ENCODE results near the gene DTD2. TPM values are rescaled to one million over a fixed set of nuclear protein-coding genes. Genes with fewer than 3 reads are reported as not detected.

The DTD2 gene
- total and polyA plus RNA-seq, 2 donors (not counting 1 experiment from before 2014, with no cell fraction given), result 11.9 to 14.1 TPM

DNA sequence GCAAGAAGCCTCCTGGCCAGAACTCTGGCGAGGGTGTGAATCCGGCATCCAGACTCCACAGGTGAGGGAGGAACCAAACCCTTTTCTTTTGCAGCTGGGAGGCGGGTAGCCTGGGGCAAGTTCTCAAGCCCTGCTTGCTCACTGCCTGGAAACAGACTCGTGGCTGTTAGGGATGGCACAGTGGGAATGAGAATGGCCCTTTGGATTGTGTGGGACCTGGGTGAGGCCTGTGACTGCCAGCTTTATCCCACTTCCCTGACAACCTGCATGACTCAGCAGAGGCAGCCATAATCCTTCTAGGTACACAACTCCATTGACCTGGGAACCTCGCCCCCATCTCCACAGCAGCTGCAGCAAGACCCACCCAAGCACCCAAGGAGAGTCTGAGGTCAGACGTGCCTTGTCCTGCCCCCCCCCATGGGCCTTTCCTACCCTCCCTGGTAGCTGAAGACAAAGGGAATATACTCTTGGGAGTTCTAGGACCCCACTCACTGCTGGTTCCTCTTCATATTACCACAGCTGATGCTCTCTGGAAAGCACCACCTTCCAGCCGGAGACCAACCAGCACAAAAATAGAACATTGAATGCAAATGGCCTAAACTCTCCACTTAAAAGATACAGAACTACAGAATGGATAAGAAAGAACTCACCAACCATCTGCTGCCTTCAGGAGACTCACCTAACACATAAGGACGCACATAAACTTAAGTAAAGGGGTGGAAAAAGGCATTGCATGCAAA lies 35.6 kb upstream of the DTD2 start:
- ATAC-seq (ENCODE audit: low read depth) (no peak), DNase-seq (peak; percentile 21)
- no peak overlapping the region for H3K9ac ChIP-seq (ENCODE audit: low read length)
- H3K27ac ChIP-seq (ENCODE audit: low read length in 2 of 2), result no peak overlapping the region
- 89% methylated on average over 7 of the region's 8 CpGs for WGBS (ENCODE audit: insufficient coverage)
- CTCF ChIA-PET, result interaction anchor here (0.8 to 1.3 kb wide), 3 partner anchors 12 to 18 kb away, joined by 3 to 5 read pairs (median 4); no protein-coding TSS in a partner anchor
- POLR2A ChIA-PET, result no interaction called here
- peaks cover 54 to 57% of the 10 kb centered on the region in 2 donors for H3K4me1 ChIP-seq (ENCODE audit: control insufficient read depth in 2 of 2, insufficient read depth in 2 of 2, low read length in 2 of 2)
- H3K79me2 ChIP-seq (ENCODE audit: control insufficient read depth, insufficient read depth, low read length), result no peaks in the 10 kb centered on the region
- H4K20me1 ChIP-seq (ENCODE audit: control insufficient read depth, insufficient read depth, low read length, poor library complexity, severe bottlenecking), result no peaks in the 10 kb centered on the region
- H3K27ac Mint-ChIP-seq, result peak overlapping the region; percentile 34
- no peaks in the 10 kb centered on the region for H3K36me3 ChIP-seq (replicated peaks in 1 of 2; ENCODE audit: control extremely low read depth in 1 of 2, control insufficient read depth in 1 of 2, extremely low read depth in 1 of 2, insufficient read depth in 2 of 2, low read length in 1 of 2)
- H3K4me3 ChIP-seq (ENCODE audit: control extremely low read depth in 1 of 5, extremely low read depth in 1 of 5, insufficient read depth in 1 of 5, low read depth in 2 of 5, low read length in 4 of 5), result no peak overlapping the region
- H3K4me1 Mint-ChIP-seq, result peaks cover 57% of the 10 kb centered on the region
- peak overlapping the region; percentile 52 for H3K4me3 Mint-ChIP-seq
- H3K9me3 Mint-ChIP-seq (ENCODE audit: insufficient read depth), result peaks cover 2% of the 10 kb centered on the region
- H3K27me3 Mint-ChIP-seq, result no peaks in the 10 kb centered on the region
- H3K27me3 ChIP-seq (replicated peaks in 1 of 4; ENCODE audit: control extremely low read depth in 1 of 4, control insufficient read depth in 3 of 4, insufficient read depth in 4 of 4, low read length in 3 of 4), result peaks cover 0 to 2% (median 0%) of the 10 kb centered on the region in 4 experiments
- peak overlapping the region; percentile 59 for H3K4me2 ChIP-seq (replicated peaks; ENCODE audit: low read depth, low read length, poor library complexity, severe bottlenecking)
- TF ChIP-seq EZH2 (IDR thresholded peaks at IDR 0.05; ENCODE audit: borderline replicate concordance, insufficient read depth, low read depth, low read length, poor library complexity, severe bottlenecking), result no peak
- TF ChIP-seq, protein P1, sequence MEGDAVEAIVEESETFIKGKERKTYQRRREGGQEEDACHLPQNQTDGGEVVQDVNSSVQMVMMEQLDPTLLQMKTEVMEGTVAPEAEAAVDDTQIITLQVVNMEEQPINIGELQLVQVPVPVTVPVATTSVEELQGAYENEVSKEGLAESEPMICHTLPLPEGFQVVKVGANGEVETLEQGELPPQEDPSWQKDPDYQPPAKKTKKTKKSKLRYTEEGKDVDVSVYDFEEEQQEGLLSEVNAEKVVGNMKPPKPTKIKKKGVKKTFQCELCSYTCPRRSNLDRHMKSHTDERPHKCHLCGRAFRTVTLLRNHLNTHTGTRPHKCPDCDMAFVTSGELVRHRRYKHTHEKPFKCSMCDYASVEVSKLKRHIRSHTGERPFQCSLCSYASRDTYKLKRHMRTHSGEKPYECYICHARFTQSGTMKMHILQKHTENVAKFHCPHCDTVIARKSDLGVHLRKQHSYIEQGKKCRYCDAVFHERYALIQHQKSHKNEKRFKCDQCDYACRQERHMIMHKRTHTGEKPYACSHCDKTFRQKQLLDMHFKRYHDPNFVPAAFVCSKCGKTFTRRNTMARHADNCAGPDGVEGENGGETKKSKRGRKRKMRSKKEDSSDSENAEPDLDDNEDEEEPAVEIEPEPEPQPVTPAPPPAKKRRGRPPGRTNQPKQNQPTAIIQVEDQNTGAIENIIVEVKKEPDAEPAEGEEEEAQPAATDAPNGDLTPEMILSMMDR (IDR thresholded peaks at IDR 0.05), result no peak
- intact Hi-C loops (cut with micrococcal nuclease), result no loop called here
- H3K9me3 ChIP-seq (ENCODE audit: control extremely low read depth in 1 of 3, control insufficient read depth in 2 of 3, insufficient read depth in 1 of 3, low read length in 2 of 3), result peaks cover 0 to 16% (median 0%) of the 10 kb centered on the region in 3 donors
- peak overlapping the region; percentile 41 for H2AFZ ChIP-seq (ENCODE audit: insufficient read depth, low read depth, low read length, poor library complexity, severe bottlenecking)

GRCh38 chr14:31489691-31490090 lies 32.4 kb upstream of the DTD2 start:
- Histone ChIP-seq H3K27ac (ENCODE audit: low read length in 2 of 2) (peak overlapping the region in 1 of 2 donors; percentile 1), H2AFZ (ENCODE audit: insufficient read depth, low read depth, low read length, poor library complexity, severe bottlenecking) (no peak overlapping the region), H3K9me3 (ENCODE audit: control extremely low read depth in 1 of 3, control insufficient read depth in 2 of 3, insufficient read depth in 1 of 3, low read length in 2 of 3) (peaks cover 0 to 12% (median 0%) of the 10 kb centered on the region in 3 donors), H3K4me3 (ENCODE audit: control extremely low read depth in 1 of 5, extremely low read depth in 1 of 5, insufficient read depth in 1 of 5, low read depth in 2 of 5, low read length in 4 of 5) (peak overlapping the region in 1 of 5 experiments; percentile 18), H3K4me1 (ENCODE audit: control insufficient read depth in 2 of 2, insufficient read depth in 2 of 2, low read length in 2 of 2) (peaks cover 59 to 61% of the 10 kb centered on the region in 2 donors), H3K36me3 (replicated peaks in 1 of 2; ENCODE audit: control extremely low read depth in 1 of 2, control insufficient read depth in 1 of 2, extremely low read depth in 1 of 2, insufficient read depth in 2 of 2, low read length in 1 of 2) (no peaks in the 10 kb centered on the region), H3K79me2 (ENCODE audit: control insufficient read depth, insufficient read depth, low read length) (no peaks in the 10 kb centered on the region), H3K4me2 (replicated peaks; ENCODE audit: low read depth, low read length, poor library complexity, severe bottlenecking) (peak overlapping the region; percentile 42), H3K27me3 (replicated peaks in 1 of 4; ENCODE audit: control extremely low read depth in 1 of 4, control insufficient read depth in 3 of 4, insufficient read depth in 4 of 4, low read length in 3 of 4) (no peaks in the 10 kb centered on the region), H4K20me1 (ENCODE audit: control insufficient read depth, insufficient read depth, low read length, poor library complexity, severe bottlenecking) (no peaks in the 10 kb centered on the region), H3K9ac (ENCODE audit: low read length) (no peak overlapping the region)
- ATAC-seq (ENCODE audit: low read depth), result peak; percentile 68
- CTCF ChIA-PET, result no interaction called here
- intact Hi-C loops (cut with micrococcal nuclease), result no loop called here
- POLR2A ChIA-PET, result no interaction called here
- peaks cover 67% of the 10 kb centered on the region for H3K4me1 Mint-ChIP-seq
- H3K4me3 Mint-ChIP-seq, result peak overlapping the region; percentile 57
- peak; percentile 57 for DNase-seq
- TF ChIP-seq, protein P1 (IDR thresholded peaks at IDR 0.05), result no peak
- no peak for TF ChIP-seq EZH2 (IDR thresholded peaks at IDR 0.05; ENCODE audit: borderline replicate concordance, insufficient read depth, low read depth, low read length, poor library complexity, severe bottlenecking)
- peak overlapping the region; percentile 60 for H3K27ac Mint-ChIP-seq
- no peaks in the 10 kb centered on the region for H3K27me3 Mint-ChIP-seq
- H3K9me3 Mint-ChIP-seq (ENCODE audit: insufficient read depth), result peaks cover 2% of the 10 kb centered on the region

Measured in B cell (primary cell).